GM23338 (cell line): Measurements from ENCODE around the gene DCLK1. TPM values are rescaled to one million over a fixed set of nuclear protein-coding genes. Genes with fewer than 3 reads are reported as not detected.

Experiments used
- ATAC-seq: fragments of 200-7000 bp; cut with Tn5 transposase; 3 replicates; pipeline ENCODE4 v1.9.1; 2020
- DNase-seq: peaks from one replicate; pipeline ENCODE4 v3.0.0-alpha.2; 2015; ENCODE audit warnings: low spot score
- H2AFZ ChIP-seq: fragments of 200-600 bp; sonication (generic); 2 replicates; pipeline ENCODE4 v1.8.0; 2016; ENCODE audit warnings: antibody characterized with exemption, mild to moderate bottlenecking, moderate library complexity
- H3F3A ChIP-seq: fragments of 200-600 bp; sonication (generic); replicated peaks from 2 replicates; pipeline ENCODE4 v1.8.0; 2017; ENCODE audit warnings: antibody characterized with exemption, mixed run types, low read depth
- H3K27ac ChIP-seq: fragments of 200-600 bp; sonication (generic); 2 replicates; pipeline ENCODE4 v1.6.1; 2016; ENCODE audit warnings: low read depth
- H3K27me3 ChIP-seq: fragments of 200-600 bp; sonication (generic); 2 replicates; pipeline ENCODE4 v1.8.0; 2016; ENCODE audit warnings: mild to moderate bottlenecking, mixed run types, moderate library complexity; ENCODE audit not compliant: insufficient read depth
- H3K36me3 ChIP-seq: fragments of 200-600 bp; sonication (generic); 2 replicates; pipeline ENCODE4 v1.8.0; 2016; ENCODE audit warnings: mild to moderate bottlenecking; ENCODE audit not compliant: insufficient read depth
- H3K4me1 ChIP-seq: fragments of 200-600 bp; sonication (generic); 2 replicates; pipeline ENCODE4 v1.8.0; 2016; ENCODE audit warnings: mild to moderate bottlenecking, moderate library complexity; ENCODE audit not compliant: insufficient read depth
- H3K4me2 ChIP-seq: fragments of 200-600 bp; sonication (generic); 2 replicates; pipeline ENCODE4 v1.7.1; 2017; ENCODE audit warnings: mixed run types
- H3K4me3 ChIP-seq: fragments of 200-600 bp; sonication (generic); 2 replicates; pipeline ENCODE4 v1.6.1; 2016; ENCODE audit warnings: mixed run types
- H3K79me2 ChIP-seq: fragments of 200-600 bp; sonication (generic); replicated peaks from 2 replicates; pipeline ENCODE4 v1.8.0; 2017; ENCODE audit warnings: mild to moderate bottlenecking; ENCODE audit not compliant: insufficient read depth
- H3K9me2 ChIP-seq: fragments of 200-600 bp; sonication (generic); 2 replicates; pipeline ENCODE4 v1.8.0; 2017; ENCODE audit not compliant: insufficient read depth
- H4K20me1 ChIP-seq: fragments of 200-600 bp; sonication (generic); replicated peaks from 2 replicates; pipeline ENCODE4 v1.8.0; 2017; ENCODE audit warnings: mild to moderate bottlenecking; ENCODE audit not compliant: insufficient read depth
- H3K27ac Mint-ChIP-seq: 2 replicates; pipeline ENCODE4 v1.8.0; 2020; ENCODE audit warnings: inconsistent platforms, mild to moderate bottlenecking, moderate library complexity, mixed read lengths
- H3K27me3 Mint-ChIP-seq: 3 replicates; pipeline ENCODE4 v1.8.0; 2022; ENCODE audit warnings: low read depth, mild to moderate bottlenecking, moderate library complexity, mixed read lengths, inconsistent platforms; ENCODE audit not compliant: insufficient read depth, poor library complexity
- H3K36me3 Mint-ChIP-seq: 3 replicates; pipeline ENCODE4 v1.8.0; 2021; ENCODE audit warnings: low read depth, mild to moderate bottlenecking, inconsistent platforms, moderate library complexity, mixed read lengths
- H3K4me1 Mint-ChIP-seq: 3 replicates; pipeline ENCODE4 v1.8.0; 2020; ENCODE audit warnings: mild to moderate bottlenecking, inconsistent platforms, mixed read lengths
- H3K4me3 Mint-ChIP-seq: 3 replicates; pipeline ENCODE4 v1.8.0; 2021; ENCODE audit warnings: moderate library complexity, mild to moderate bottlenecking, inconsistent platforms, mixed read lengths
- H3K9me3 Mint-ChIP-seq: 3 replicates; pipeline ENCODE4 v1.8.0; 2020; ENCODE audit warnings: moderate library complexity, mild to moderate bottlenecking, inconsistent platforms, mixed read lengths
- EZH2 ChIP-seq: fragments of 200-600 bp; sonication (generic); IDR thresholded peaks from one replicate; pipeline ENCODE4 v1.8.0; 2017; ENCODE audit warnings: antibody characterized with exemption, mild to moderate bottlenecking, low read depth; ENCODE audit not compliant: unreplicated experiment
- EZH2phosphoT487 ChIP-seq: fragments of 200-600 bp; sonication (generic); IDR thresholded peaks from one replicate; pipeline ENCODE4 v1.8.1; 2018; ENCODE audit warnings: antibody characterized with exemption; ENCODE audit not compliant: unreplicated experiment
- JUNB ChIP-seq: IDR thresholded peaks from one replicate; pipeline ENCODE4 v1.6.1; 2016; ENCODE audit warnings: antibody characterized with exemption; ENCODE audit not compliant: unreplicated experiment
- NANOG ChIP-seq: IDR thresholded peaks from 2 replicates; pipeline ENCODE4 v1.6.1; 2016; ENCODE audit warnings: antibody characterized with exemption, borderline replicate concordance
- POLR2AphosphoS5 ChIP-seq: IDR thresholded peaks from 2 replicates; pipeline ENCODE4 v1.6.1; 2016; ENCODE audit warnings: antibody characterized with exemption, low read depth
- STAT1 ChIP-seq: IDR thresholded peaks from one replicate; pipeline ENCODE4 v1.6.1; 2016; ENCODE audit warnings: antibody characterized with exemption; ENCODE audit not compliant: unreplicated experiment
- ZNF114 ChIP-seq: fragments of 250-450 bp; sonication (Bioruptor Pico); IDR thresholded peaks from 2 replicates; pipeline ENCODE4 v1.5.0; 2020; ENCODE audit warnings: mild to moderate bottlenecking, moderate library complexity
- ZNF331 ChIP-seq: fragments of 250-450 bp; sonication (Bioruptor Pico); IDR thresholded peaks from 2 replicates; pipeline ENCODE4 v1.5.0; 2020; ENCODE audit warnings: low read depth, mild to moderate bottlenecking, moderate library complexity
- polyA plus RNA-seq: library from polyadenylated mRNA; unstranded; fragments of >200 nt; fragmentation: Nextera tagmentation; extraction: Ambion mirVana; gene quantifications from 2 replicates; pipeline ENCODE4 v1.2.1, GENCODE V29; 2016
- total RNA-seq: library from RNA; depleted of rRNA; stranded (reverse); fragments of >200 nt; shearing (Covaris generic); gene quantifications from 2 replicates; pipeline ENCODE4 v1.2.3, GENCODE V29; 2014
- TF ChIP-seq, protein P1 (sequence below): IDR thresholded peaks from 2 replicates; pipeline ENCODE4 v1.6.1; 2016; ENCODE audit warnings: antibody characterized with exemption
- TF ChIP-seq, protein P2 (sequence below): IDR thresholded peaks from one replicate; pipeline ENCODE4 v1.6.1; 2018; ENCODE audit warnings: antibody characterized with exemption; ENCODE audit not compliant: unreplicated experiment
- TF ChIP-seq, protein P3 (sequence below), 2 experiments: fragments of 200-600 bp in 1 of 2; sonication (generic) in 1 of 2; conservative IDR thresholded peaks; 2 replicates each; pipeline versions ENCODE4 v1.5.1 to v1.6.1; 2016 to 2017; ENCODE audit warnings: antibody characterized with exemption in 2 of 2, low read depth in 2 of 2, mild to moderate bottlenecking in 2 of 2, moderate library complexity in 1 of 2

The DCLK1 gene
- total and polyA plus RNA-seq, 2 experiments from 2014 or later, result 13.1 to 57.7 TPM

DNA sequence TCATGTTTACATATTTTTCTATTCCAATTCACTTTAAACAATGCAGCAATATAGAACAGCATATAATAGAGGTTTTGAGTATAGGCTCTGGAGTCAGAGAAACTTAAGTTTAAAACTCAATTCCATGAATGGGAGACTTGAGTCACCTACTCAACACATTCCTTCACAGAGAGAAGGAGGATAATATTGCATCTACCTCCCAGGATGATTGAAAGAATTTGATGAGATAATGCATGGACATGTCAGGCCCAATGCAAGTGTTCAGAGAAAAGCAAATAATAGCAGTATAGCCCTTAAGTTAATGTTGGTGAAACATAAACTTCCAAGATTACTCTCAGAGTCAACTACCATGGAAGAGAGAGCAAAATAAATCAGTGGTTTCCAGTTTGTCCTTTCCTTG lies 170.2 kb downstream of the DCLK1 start (continued):
- TF ChIP-seq, protein P1, sequence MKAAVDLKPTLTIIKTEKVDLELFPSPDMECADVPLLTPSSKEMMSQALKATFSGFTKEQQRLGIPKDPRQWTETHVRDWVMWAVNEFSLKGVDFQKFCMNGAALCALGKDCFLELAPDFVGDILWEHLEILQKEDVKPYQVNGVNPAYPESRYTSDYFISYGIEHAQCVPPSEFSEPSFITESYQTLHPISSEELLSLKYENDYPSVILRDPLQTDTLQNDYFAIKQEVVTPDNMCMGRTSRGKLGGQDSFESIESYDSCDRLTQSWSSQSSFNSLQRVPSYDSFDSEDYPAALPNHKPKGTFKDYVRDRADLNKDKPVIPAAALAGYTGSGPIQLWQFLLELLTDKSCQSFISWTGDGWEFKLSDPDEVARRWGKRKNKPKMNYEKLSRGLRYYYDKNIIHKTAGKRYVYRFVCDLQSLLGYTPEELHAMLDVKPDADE, result no peak
- TF ChIP-seq, protein P2, sequence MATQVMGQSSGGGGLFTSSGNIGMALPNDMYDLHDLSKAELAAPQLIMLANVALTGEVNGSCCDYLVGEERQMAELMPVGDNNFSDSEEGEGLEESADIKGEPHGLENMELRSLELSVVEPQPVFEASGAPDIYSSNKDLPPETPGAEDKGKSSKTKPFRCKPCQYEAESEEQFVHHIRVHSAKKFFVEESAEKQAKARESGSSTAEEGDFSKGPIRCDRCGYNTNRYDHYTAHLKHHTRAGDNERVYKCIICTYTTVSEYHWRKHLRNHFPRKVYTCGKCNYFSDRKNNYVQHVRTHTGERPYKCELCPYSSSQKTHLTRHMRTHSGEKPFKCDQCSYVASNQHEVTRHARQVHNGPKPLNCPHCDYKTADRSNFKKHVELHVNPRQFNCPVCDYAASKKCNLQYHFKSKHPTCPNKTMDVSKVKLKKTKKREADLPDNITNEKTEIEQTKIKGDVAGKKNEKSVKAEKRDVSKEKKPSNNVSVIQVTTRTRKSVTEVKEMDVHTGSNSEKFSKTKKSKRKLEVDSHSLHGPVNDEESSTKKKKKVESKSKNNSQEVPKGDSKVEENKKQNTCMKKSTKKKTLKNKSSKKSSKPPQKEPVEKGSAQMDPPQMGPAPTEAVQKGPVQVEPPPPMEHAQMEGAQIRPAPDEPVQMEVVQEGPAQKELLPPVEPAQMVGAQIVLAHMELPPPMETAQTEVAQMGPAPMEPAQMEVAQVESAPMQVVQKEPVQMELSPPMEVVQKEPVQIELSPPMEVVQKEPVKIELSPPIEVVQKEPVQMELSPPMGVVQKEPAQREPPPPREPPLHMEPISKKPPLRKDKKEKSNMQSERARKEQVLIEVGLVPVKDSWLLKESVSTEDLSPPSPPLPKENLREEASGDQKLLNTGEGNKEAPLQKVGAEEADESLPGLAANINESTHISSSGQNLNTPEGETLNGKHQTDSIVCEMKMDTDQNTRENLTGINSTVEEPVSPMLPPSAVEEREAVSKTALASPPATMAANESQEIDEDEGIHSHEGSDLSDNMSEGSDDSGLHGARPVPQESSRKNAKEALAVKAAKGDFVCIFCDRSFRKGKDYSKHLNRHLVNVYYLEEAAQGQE, result no peak
- TF ChIP-seq JUNB (no peak), EZH2phosphoT487 (no peak), ZNF331 (CRISPR knock-in tag) (no peak), POLR2AphosphoS5 (no peak), STAT1 (no peak), NANOG (no peak), ZNF114 (CRISPR knock-in tag) (no peak), EZH2 (no peak)
- TF ChIP-seq, protein P3, sequence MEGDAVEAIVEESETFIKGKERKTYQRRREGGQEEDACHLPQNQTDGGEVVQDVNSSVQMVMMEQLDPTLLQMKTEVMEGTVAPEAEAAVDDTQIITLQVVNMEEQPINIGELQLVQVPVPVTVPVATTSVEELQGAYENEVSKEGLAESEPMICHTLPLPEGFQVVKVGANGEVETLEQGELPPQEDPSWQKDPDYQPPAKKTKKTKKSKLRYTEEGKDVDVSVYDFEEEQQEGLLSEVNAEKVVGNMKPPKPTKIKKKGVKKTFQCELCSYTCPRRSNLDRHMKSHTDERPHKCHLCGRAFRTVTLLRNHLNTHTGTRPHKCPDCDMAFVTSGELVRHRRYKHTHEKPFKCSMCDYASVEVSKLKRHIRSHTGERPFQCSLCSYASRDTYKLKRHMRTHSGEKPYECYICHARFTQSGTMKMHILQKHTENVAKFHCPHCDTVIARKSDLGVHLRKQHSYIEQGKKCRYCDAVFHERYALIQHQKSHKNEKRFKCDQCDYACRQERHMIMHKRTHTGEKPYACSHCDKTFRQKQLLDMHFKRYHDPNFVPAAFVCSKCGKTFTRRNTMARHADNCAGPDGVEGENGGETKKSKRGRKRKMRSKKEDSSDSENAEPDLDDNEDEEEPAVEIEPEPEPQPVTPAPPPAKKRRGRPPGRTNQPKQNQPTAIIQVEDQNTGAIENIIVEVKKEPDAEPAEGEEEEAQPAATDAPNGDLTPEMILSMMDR (conservative IDR thresholded peaks at IDR 0.05; ENCODE audit: low read depth in 2 of 2), result no peak

DNA sequence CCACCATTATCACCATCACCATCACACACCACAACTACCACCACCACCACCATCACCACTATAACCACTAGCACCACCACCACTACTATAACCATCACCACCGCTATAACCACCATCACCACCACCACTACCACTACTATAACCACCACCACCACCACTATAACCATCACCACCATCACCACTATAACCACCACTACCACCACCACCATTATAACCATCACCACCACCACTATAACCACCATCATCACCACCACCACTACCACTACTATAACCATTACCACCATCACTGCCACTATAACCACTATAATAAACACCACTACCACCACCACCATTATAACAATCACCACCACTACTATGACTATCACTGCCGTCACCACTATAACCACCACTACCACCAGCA lies 173.2 kb downstream of the DCLK1 start:
- no peaks in the 10 kb centered on the region for H3K9me2 ChIP-seq
- no peaks in the 10 kb centered on the region for H3K79me2 ChIP-seq
- Mint-ChIP-seq H3K4me3 (no peak overlapping the region), H3K27ac (no peak overlapping the region), H3K9me3 (no peaks in the 10 kb centered on the region), H3K27me3 (no peaks in the 10 kb centered on the region), H3K4me1 (peaks cover 3% of the 10 kb centered on the region; the same call in 2 of the 3 replicates), H3K36me3 (no peaks in the 10 kb centered on the region)
- DNase-seq (no peak), ATAC-seq (no peak)
- no peaks in the 10 kb centered on the region for H3K27me3 ChIP-seq
- H3K4me1 ChIP-seq, result 0 out of 2 replicates have a peak, but pooled peaks cover 3% of the 10 kb centered on the region
- no peaks in the 10 kb centered on the region for H4K20me1 ChIP-seq
- no peak overlapping the region for H3K4me2 ChIP-seq
- no peak overlapping the region for H3K4me3 ChIP-seq
- no peak overlapping the region for H3K27ac ChIP-seq
- no peaks in the 10 kb centered on the region for H3K36me3 ChIP-seq
- no peaks in the 10 kb centered on the region for H3F3A ChIP-seq
- TF ChIP-seq EZH2 (no peak), NANOG (no peak), EZH2phosphoT487 (no peak)
- TF ChIP-seq, protein P3 (conservative IDR thresholded peaks at IDR 0.05; ENCODE audit: low read depth in 2 of 2), result no peak
- H2AFZ ChIP-seq, result no peak overlapping the region
